ENCODE data around the gene ORC5. TPM values are rescaled to one million over a fixed set of nuclear protein-coding genes. Genes with fewer than 3 reads are reported as not detected.

The ORC5 gene
- total RNA-seq, 1 donor from 2014 or later: 14.2 TPM

GRCh38 chr7:104231054-104232046 lies 23.5 kb upstream of the ORC5 start:
- H3K36me3 Mint-ChIP-seq (ENCODE audit: low read depth): no peaks in the 10 kb centered on the region
- TF ChIP-seq, protein P1, sequence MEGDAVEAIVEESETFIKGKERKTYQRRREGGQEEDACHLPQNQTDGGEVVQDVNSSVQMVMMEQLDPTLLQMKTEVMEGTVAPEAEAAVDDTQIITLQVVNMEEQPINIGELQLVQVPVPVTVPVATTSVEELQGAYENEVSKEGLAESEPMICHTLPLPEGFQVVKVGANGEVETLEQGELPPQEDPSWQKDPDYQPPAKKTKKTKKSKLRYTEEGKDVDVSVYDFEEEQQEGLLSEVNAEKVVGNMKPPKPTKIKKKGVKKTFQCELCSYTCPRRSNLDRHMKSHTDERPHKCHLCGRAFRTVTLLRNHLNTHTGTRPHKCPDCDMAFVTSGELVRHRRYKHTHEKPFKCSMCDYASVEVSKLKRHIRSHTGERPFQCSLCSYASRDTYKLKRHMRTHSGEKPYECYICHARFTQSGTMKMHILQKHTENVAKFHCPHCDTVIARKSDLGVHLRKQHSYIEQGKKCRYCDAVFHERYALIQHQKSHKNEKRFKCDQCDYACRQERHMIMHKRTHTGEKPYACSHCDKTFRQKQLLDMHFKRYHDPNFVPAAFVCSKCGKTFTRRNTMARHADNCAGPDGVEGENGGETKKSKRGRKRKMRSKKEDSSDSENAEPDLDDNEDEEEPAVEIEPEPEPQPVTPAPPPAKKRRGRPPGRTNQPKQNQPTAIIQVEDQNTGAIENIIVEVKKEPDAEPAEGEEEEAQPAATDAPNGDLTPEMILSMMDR (IDR thresholded peaks at IDR 0.05): peak; percentile 88
- H3K4me1 Mint-ChIP-seq (ENCODE audit: low read depth): peaks cover 2% of the 10 kb centered on the region
- no peak overlapping the region for H3K4me3 Mint-ChIP-seq (ENCODE audit: unreplicated experiment)
- H3K27ac Mint-ChIP-seq (ENCODE audit: unreplicated experiment): no peak overlapping the region
- H3K9me3 Mint-ChIP-seq (ENCODE audit: low read depth): no peaks in the 10 kb centered on the region
- no peak for DNase-seq (ENCODE audit: low spot score)
- H3K27me3 Mint-ChIP-seq (ENCODE audit: low read depth): peaks cover 24% of the 10 kb centered on the region

DNA sequence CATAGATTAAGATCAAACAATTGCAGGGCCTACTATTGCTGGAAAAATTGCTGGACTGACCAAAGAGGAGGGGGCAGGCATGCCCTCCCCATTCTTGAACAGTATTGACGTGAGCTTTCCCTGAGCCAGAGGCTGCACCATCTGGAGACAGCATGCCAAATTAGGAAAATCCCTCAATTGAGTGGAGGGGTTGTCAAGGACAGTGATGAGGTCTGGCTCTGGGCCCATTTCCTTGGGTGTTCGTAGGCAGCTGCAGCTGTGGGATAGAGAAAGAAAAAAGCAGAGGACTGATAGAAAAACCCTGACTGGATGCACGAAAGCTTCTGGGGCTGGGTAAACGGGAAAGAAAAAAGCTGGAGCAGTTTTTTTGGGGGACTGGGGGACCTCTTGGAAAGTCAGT lies 22.8 kb upstream of the ORC5 start:
- peaks cover 2% of the 10 kb centered on the region for H3K4me1 Mint-ChIP-seq (ENCODE audit: low read depth)
- DNase-seq (ENCODE audit: low spot score): no peak
- no peaks in the 10 kb centered on the region for H3K9me3 Mint-ChIP-seq (ENCODE audit: low read depth)
- H3K27me3 Mint-ChIP-seq (ENCODE audit: low read depth): peaks cover 24% of the 10 kb centered on the region
- no peak overlapping the region for H3K27ac Mint-ChIP-seq (ENCODE audit: unreplicated experiment)
- no peak overlapping the region for H3K4me3 Mint-ChIP-seq (ENCODE audit: unreplicated experiment)
- H3K36me3 Mint-ChIP-seq (ENCODE audit: low read depth): no peaks in the 10 kb centered on the region
- TF ChIP-seq, protein P1 (IDR thresholded peaks at IDR 0.05): no peak

GRCh38 chr7:104228442-104228841 lies 20.6 kb upstream of the ORC5 start:
- peaks cover 10% of the 10 kb centered on the region for H3K4me1 Mint-ChIP-seq (ENCODE audit: low read depth)
- H3K27ac Mint-ChIP-seq (ENCODE audit: unreplicated experiment): no peak overlapping the region
- TF ChIP-seq, protein P1 (IDR thresholded peaks at IDR 0.05): no peak
- no peak overlapping the region for H3K4me3 Mint-ChIP-seq (ENCODE audit: unreplicated experiment)
- peaks cover 19% of the 10 kb centered on the region for H3K27me3 Mint-ChIP-seq (ENCODE audit: low read depth)
- no peaks in the 10 kb centered on the region for H3K9me3 Mint-ChIP-seq (ENCODE audit: low read depth)
- no peak for DNase-seq (ENCODE audit: low spot score)
- H3K36me3 Mint-ChIP-seq (ENCODE audit: low read depth): no peaks in the 10 kb centered on the region

DNA sequence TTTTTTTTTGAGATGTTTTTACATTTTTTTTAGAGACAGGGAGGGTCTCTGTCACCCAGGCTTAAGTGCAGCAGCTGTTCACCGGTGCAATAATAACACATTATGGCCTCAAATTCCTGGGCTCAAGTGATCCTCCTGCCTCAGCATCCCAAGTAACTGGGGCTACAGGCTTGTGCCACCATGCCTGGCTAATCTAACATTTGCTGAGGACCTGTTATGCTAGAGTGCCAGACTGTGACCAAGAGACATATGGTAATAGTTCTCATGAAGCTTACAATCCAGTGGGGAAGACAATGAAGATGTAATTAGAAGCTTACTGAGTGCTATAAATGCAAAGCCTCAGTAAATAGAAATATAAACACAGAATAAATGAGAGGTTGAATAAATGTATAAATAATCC lies 17.6 kb upstream of the ORC5 start:
- Mint-ChIP-seq H3K27me3 (ENCODE audit: low read depth) (peaks cover 2% of the 10 kb centered on the region), H3K27ac (ENCODE audit: unreplicated experiment) (no peak overlapping the region), H3K4me3 (ENCODE audit: unreplicated experiment) (no peak overlapping the region), H3K4me1 (ENCODE audit: low read depth) (peaks cover 7% of the 10 kb centered on the region), H3K36me3 (ENCODE audit: low read depth) (no peaks in the 10 kb centered on the region), H3K9me3 (ENCODE audit: low read depth) (peaks cover 7% of the 10 kb centered on the region)
- TF ChIP-seq, protein P1 (IDR thresholded peaks at IDR 0.05): no peak
- DNase-seq (ENCODE audit: low spot score): no peak

DNA sequence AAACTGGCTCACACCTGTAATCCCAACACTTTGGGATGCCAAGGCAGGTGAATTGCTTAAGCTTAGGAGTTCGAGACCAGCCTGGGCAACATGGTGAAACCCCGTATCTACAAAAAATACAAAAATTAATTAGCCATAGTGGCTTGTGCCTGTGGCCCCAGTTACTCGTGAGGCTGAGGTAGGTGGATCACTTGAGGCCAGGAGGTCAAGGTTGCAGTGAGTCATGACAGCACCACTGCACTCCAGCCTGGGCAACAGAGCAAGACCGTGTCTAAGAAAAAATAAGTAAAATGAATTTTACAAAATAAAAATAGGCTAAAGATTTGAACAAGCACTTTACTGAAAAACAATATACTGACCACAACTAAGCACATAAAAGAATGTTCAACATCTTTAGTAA lies 9.8 kb upstream of the ORC5 start:
- H3K27ac Mint-ChIP-seq (ENCODE audit: unreplicated experiment): no peak overlapping the region
- DNase-seq (ENCODE audit: low spot score): no peak
- TF ChIP-seq, protein P1 (IDR thresholded peaks at IDR 0.05): no peak
- H3K9me3 Mint-ChIP-seq (ENCODE audit: low read depth): peaks cover 12% of the 10 kb centered on the region
- H3K4me1 Mint-ChIP-seq (ENCODE audit: low read depth): no peaks in the 10 kb centered on the region
- peaks cover 13% of the 10 kb centered on the region for H3K27me3 Mint-ChIP-seq (ENCODE audit: low read depth)
- H3K4me3 Mint-ChIP-seq (ENCODE audit: unreplicated experiment): no peak overlapping the region
- no peaks in the 10 kb centered on the region for H3K36me3 Mint-ChIP-seq (ENCODE audit: low read depth)
